Measurements from ENCODE around the gene UBE2QL1. TPM values are rescaled to one million over a fixed set of nuclear protein-coding genes. Genes with fewer than 3 reads are reported as not detected.

The UBE2QL1 gene
- total RNA-seq, 1 experiment from 2014 or later: not detected

DNA sequence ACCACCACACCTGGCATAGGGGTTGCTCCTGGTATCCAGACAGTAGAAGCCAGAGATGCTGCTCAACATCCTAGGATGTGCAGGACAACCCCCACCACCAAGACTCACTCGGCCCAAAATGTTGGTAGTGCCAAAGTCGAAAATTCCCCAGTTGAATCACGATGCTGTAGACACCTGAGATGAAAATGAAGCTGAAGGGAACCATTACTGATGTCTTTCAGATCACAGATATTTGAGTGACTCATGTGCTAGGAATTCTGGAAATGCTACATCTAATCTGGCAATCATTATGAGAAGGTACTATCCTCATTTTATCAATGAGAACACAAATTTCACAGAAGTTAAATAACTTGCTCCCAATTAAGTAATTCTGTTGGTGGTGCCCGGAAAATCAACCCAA lies 21.0 kb upstream of the UBE2QL1 start:
- ATAC-seq: no peak
- no peak overlapping the region for H2AFZ ChIP-seq (ENCODE audit: low read depth, low read length, poor library complexity, severe bottlenecking)
- H3K4me2 ChIP-seq (ENCODE audit: low read length): no peak overlapping the region
- DNase-seq (ENCODE audit: low read depth, low spot score): no peak
- intact Hi-C loops (cut with micrococcal nuclease): no loop called here
- peaks cover 31% of the 10 kb centered on the region for H3K27me3 ChIP-seq (ENCODE audit: insufficient read depth, low read length)
- no peaks in the 10 kb centered on the region for H3K4me1 ChIP-seq (ENCODE audit: control insufficient read depth in 1 of 2, insufficient read depth in 2 of 2, low read length in 2 of 2)
- H3K9me2 ChIP-seq (ENCODE audit: insufficient read depth): no peaks in the 10 kb centered on the region
- H3K27ac ChIP-seq (ENCODE audit: low read depth, low read length): no peak overlapping the region
- no peak overlapping the region for H3K4me3 ChIP-seq (replicated peaks in 1 of 2; ENCODE audit: low read depth in 1 of 2, low read length in 2 of 2)
- CTCF ChIA-PET: no interaction called here
- H3K79me2 ChIP-seq (ENCODE audit: insufficient read depth, low read length): no peaks in the 10 kb centered on the region
- BruUV-seq (replicated peaks): no TSS peak
- RAD21 ChIA-PET (ENCODE audit: low non-redundant PET in 1 of 2, low total read pairs in 2 of 2, uncharacterized antibody in 2 of 2, unreplicated experiment in 2 of 2): interaction anchor here in 1 of 2 experiments (0.6 kb wide), 1 partner anchor 82 kb away, joined by 3 read pairs; no protein-coding TSS in a partner anchor
- H3K36me3 ChIP-seq (ENCODE audit: control insufficient read depth in 1 of 2, insufficient read depth in 2 of 2, low read length in 2 of 2): no peaks in the 10 kb centered on the region
- POLR2A ChIA-PET: no interaction called here
- TF ChIP-seq RAD21 (IDR thresholded peaks at IDR 0.05; ENCODE audit: low read depth) (no peak), CEBPB (IDR thresholded peaks at IDR 0.05; ENCODE audit: low read depth) (no peak), EGR1 (IDR thresholded peaks at IDR 0.05; ENCODE audit: low read depth) (no peak), CBX3 (IDR thresholded peaks at IDR 0.05; ENCODE audit: low read depth) (no peak), POLR2AphosphoS5 (IDR thresholded peaks at IDR 0.05; ENCODE audit: low read depth, low read length) (no peak), POLR2A (IDR thresholded peaks at IDR 0.05; ENCODE audit: borderline replicate concordance, extremely low read depth, insufficient read depth, insufficient read length) (no peak), ELF1 (IDR thresholded peaks at IDR 0.05; ENCODE audit: borderline replicate concordance, low read depth) (no peak), SRF (IDR thresholded peaks at IDR 0.05; ENCODE audit: low read depth) (no peak), SP1 (IDR thresholded peaks at IDR 0.05; ENCODE audit: low read depth) (no peak)
- TF ChIP-seq, protein P1, sequence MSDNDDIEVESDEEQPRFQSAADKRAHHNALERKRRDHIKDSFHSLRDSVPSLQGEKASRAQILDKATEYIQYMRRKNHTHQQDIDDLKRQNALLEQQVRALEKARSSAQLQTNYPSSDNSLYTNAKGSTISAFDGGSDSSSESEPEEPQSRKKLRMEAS (IDR thresholded peaks at IDR 0.05): no peak
- TF ChIP-seq, protein P2, sequence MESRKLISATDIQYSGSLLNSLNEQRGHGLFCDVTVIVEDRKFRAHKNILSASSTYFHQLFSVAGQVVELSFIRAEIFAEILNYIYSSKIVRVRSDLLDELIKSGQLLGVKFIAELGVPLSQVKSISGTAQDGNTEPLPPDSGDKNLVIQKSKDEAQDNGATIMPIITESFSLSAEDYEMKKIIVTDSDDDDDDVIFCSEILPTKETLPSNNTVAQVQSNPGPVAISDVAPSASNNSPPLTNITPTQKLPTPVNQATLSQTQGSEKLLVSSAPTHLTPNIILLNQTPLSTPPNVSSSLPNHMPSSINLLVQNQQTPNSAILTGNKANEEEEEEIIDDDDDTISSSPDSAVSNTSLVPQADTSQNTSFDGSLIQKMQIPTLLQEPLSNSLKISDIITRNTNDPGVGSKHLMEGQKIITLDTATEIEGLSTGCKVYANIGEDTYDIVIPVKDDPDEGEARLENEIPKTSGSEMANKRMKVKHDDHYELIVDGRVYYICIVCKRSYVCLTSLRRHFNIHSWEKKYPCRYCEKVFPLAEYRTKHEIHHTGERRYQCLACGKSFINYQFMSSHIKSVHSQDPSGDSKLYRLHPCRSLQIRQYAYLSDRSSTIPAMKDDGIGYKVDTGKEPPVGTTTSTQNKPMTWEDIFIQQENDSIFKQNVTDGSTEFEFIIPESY (IDR thresholded peaks at IDR 0.05; ENCODE audit: extremely low read depth, insufficient replicate concordance, low read length): no peak
- no peaks in the 10 kb centered on the region for H3K9me3 ChIP-seq (ENCODE audit: control insufficient read depth in 1 of 2, insufficient read depth in 1 of 2, low read depth in 1 of 2, low read length in 2 of 2)
- no peak overlapping the region for H3K9ac ChIP-seq (ENCODE audit: low read length)
- no peaks in the 10 kb centered on the region for H4K20me1 ChIP-seq (ENCODE audit: insufficient read depth)

Measured in HCT116 (cell line).